C1 segment of cervical spinal cord (tissue), 14 donors: ENCODE data around the gene CXorf66.
"Not testable (repeated sequence)": the region's sequence is repeated elsewhere in the genome, so short reads cannot be mapped to it uniquely, and the experiment has no call there.

Experiments
- DNase-seq, 14 donors: peaks; one replicate each; lab custom pipeline; 2025; lab: John Stamatoyannopoulos, UW

CXorf66 gene

DNA sequence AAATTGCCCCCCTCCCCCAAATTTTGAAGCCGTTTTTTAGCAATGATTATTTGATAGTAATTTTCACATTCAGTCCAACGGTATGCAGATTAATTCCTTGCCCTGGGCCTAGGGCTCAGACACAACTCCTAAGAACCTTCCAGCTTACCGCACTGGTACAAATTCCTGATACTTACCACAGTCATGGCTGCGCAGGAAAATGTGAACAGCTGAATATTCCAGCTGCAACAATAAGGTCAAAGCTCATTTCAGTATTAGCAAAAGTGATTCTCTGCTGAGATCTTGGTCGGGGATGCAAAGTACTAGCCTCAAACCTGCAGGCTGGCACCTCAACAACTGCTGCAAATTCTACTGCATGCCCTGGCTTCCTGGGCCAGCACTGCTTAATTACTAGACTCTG is 35.4 kb downstream of the CXorf66 start:
- no peak for DNase-seq

DNA sequence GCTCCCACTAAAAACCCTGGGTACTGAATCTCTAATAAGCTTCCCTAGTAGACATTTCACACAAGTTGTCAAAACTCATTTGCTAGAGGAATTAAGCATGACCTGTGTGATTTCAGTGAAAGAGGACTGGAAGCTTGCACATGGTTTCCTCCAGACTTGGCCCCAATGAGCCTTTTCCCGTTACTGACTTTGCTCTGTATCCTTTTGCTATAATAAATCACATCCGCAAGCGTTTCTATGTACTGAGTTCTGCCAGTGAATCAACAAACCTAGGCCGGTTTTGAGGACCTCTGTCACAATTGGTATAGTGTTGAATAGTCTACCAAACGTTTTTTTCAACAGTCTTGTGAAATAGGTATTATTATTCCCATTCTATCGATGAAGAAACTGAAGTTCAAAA is 40.6 kb downstream of the CXorf66 start:
- DNase-seq = no peak

- no peak for DNase-seq
Measured at GRCh38 chrX:139924069-139924695, 41.1 kb downstream of the CXorf66 start.

- not testable (repeated sequence) for DNase-seq
Measured at GRCh38 chrX:139921142-139921541, 44.2 kb downstream of the CXorf66 start.

DNA sequence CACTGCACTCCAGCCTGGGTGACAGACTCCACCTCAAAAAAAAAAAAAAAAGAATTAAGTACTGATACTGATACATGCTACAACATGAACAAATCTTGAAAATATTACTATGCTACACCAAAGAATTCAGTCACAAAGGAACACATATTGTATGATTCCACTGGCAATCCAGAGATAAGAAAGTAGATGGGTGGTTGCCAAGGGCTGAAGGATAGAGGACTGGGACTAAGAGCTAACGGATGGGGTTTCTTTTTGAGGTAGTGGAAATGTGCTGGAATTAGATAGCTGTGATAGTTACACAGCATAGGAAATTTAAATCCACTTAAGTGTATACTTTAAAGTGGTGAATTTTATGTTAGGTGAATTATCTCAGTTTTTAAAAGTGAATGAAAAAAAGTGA is 45.0 kb downstream of the CXorf66 start:
- DNase-seq = no peak

GRCh38 chrX:139914421-139914820 is 50.9 kb downstream of the CXorf66 start:
- no peak for DNase-seq

- DNase-seq = no peak
Measured at GRCh38 chrX:139909712-139910111, 55.6 kb downstream of the CXorf66 start.

DNA sequence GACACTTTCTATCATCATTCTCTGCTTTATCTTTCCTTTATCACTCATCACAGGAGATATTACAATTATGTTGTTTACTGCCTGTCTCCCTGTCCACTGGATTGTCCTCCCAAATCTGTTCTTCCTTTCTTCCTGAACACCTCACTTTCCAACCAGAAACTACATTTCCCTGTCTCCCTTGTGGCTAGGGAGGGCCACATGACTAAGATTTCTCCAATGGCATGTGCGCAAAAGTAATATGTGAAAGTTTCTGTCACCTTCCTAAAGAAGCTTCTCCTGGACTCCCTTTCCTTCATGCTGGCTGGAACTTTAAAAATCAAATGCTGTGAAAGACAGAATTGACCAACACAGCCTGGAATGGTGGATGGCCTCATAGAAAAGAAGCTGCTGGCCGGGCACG is 58.2 kb downstream of the CXorf66 start:
- no peak for DNase-seq

DNA sequence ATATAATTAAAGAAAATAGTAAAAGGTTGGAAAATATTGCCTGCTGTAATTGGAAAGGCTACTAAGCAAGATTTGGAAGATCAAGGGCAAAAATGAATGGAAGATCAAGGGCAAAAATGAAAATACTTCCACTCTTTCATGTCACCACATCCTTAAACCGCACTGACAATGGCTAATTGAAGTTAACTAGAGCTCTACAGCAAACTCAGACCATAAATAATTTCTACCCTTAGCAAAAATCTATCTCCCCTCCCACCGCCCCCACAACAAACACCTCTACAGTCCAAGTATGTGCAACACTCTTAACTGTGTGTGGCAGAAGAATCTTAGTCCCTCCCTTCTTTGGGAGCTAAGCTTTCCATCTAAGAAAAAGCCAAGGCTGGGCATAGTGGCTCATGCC is 59.6 kb downstream of the CXorf66 start:
- DNase-seq = no peak
